GM18519 (cell line): Measurements from ENCODE around the gene UBAC2.

ENCODE experiments used
- ATAC-seq: cut with Tn5 transposase; IDR thresholded peaks from one replicate; pipeline ENCODE4 v1.9.1; 2021; ENCODE audit warnings: mild to moderate bottlenecking, moderate library complexity; ENCODE audit not compliant: unreplicated experiment, low FRiP score

UBAC2 gene

GRCh38 chr13:99370481-99371275 lies 170.0 kb downstream of the UBAC2 start:
- ATAC-seq: no peak

- no peak for ATAC-seq
Measured at GRCh38 chr13:99371956-99372355, 171.3 kb downstream of the UBAC2 start.

GRCh38 chr13:99373436-99373835 lies 172.8 kb downstream of the UBAC2 start:
- no peak for ATAC-seq

- peak; percentile 39 for ATAC-seq
Measured at GRCh38 chr13:99374169-99374991, 173.7 kb downstream of the UBAC2 start.

- ATAC-seq: peak; percentile 28
Measured at GRCh38 chr13:99374994-99375737, 174.5 kb downstream of the UBAC2 start.

GRCh38 chr13:99375738-99376080 lies 175.1 kb downstream of the UBAC2 start:
- no peak for ATAC-seq

- ATAC-seq: peak; percentile 68
Measured at GRCh38 chr13:99376132-99376531, 175.5 kb downstream of the UBAC2 start.

- ATAC-seq: no peak
Measured at GRCh38 chr13:99376924-99377323, 176.3 kb downstream of the UBAC2 start.

GRCh38 chr13:99377641-99378040 lies 177.0 kb downstream of the UBAC2 start:
- no peak for ATAC-seq

GRCh38 chr13:99378985-99379733 lies 178.5 kb downstream of the UBAC2 start:
- ATAC-seq: no peak

GRCh38 chr13:99379856-99380801 lies 179.5 kb downstream of the UBAC2 start:
- ATAC-seq: no peak

GRCh38 chr13:99380921-99381645 lies 180.4 kb downstream of the UBAC2 start:
- no peak for ATAC-seq

GRCh38 chr13:99381766-99382165 lies 181.1 kb downstream of the UBAC2 start:
- ATAC-seq: no peak

- ATAC-seq: no peak
Measured at GRCh38 chr13:99382428-99383133, 181.9 kb downstream of the UBAC2 start.

GRCh38 chr13:99383511-99383921 lies 182.9 kb downstream of the UBAC2 start:
- ATAC-seq: no peak

- no peak for ATAC-seq
Measured at GRCh38 chr13:99383946-99384345, 183.3 kb downstream of the UBAC2 start.

GRCh38 chr13:99384468-99384867 lies 183.8 kb downstream of the UBAC2 start:
- no peak for ATAC-seq

GRCh38 chr13:99385161-99385560 lies 184.5 kb downstream of the UBAC2 start:
- ATAC-seq: no peak
